HG03103 (cell line): ENCODE results near the gene PRKCQ.
"Not testable (repeated sequence)": the region's sequence is repeated elsewhere in the genome, so short reads cannot be mapped to it uniquely, and the experiment has no call there.

ENCODE experiments used
- ATAC-seq: cut with Tn5 transposase; IDR thresholded peaks from one replicate; pipeline ENCODE4 v1.9.1; 2021; ENCODE audit warnings: low read depth; ENCODE audit not compliant: unreplicated experiment

The PRKCQ gene

DNA sequence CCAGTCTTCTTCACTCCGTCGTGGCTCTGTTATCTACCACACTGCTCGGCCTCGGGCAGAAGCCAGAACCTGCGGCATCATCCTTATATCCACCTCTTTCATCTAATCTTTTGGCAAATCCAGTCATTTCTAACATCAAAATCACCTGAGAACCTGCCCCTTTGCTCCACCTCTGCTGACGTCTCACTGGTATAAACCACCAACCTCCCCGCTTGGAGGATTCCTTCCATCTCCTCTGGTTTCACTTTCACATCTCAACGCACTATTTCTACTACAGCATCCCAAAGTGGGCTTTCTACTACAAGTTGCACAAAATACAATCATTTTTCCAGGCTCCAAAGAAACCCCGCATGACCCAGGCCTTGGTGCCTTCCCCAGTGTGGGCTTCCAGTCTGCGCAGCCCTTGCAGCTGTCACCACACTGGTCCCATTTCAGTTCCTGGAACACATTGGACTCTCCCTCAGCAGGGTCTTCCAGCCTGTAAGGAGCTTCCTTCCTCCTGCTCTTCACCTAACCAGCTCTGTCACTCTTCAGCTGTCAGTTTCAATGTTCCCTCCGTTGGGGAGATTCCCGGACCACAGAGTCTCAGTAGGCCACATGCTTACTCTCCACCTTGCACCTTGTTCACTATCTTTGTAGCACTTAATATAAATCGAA is 85.0 kb downstream of the PRKCQ start:
- no peak for ATAC-seq

DNA sequence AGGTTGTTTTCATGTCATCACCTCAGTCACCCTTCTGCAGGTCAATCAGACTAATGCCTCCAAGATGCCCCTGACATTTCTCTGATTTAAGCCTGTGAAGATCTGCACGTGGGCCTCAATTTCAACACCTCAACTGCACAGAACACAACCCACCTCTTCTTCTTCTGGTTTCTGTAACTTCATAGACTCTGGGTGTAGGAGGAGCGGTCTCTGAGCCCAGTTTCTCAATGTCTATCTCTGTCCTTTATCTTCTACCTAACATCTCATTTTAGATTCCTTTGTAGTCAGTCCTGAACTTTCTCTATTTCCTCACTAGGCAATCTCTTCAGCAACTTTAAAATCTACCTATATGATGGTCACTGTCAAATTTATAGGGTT is 85.6 kb downstream of the PRKCQ start:
- ATAC-seq: no peak

DNA sequence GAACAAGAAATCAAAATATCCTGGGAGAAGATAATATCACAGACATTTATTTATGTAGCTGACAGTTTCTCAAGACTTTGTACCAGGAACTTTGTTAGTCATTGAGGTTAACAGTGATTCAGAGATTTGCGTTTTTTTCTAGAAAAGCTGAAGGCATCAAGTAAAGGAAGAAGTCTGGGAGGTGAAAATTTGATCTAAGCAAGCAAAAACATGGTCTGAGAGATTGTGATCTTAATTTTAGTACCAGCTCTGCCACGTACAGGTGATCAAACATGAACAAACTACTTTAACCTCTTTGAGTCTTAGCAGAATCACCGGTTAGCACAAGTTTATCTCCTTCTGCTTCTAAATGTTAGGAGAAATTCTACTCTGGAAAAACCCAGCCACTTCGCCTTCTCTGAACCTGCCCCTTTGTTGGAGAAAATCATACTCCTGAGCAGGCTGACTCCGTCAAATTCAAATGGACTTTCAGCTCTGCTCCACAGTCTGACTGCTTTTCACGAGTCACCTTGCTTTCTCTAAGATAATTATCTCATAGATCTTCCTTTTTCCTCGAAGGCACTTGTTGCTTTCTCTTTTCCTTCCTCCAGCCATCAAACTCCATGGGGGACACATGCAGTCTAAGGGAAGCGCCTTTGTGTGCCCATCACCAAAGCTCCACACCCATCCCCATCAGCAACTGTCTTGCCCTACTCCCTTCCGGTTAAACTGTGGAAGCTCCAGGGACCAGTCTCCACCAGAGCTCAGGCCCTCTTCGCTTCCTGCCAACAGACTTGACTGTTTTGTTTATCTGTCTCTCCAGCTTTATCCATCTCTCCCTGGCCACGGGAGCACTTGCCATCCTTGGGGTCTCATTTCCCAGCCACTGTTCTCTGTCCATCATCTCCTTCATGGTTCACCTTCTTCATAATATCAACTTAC is 86.3 kb downstream of the PRKCQ start:
- no peak for ATAC-seq

DNA sequence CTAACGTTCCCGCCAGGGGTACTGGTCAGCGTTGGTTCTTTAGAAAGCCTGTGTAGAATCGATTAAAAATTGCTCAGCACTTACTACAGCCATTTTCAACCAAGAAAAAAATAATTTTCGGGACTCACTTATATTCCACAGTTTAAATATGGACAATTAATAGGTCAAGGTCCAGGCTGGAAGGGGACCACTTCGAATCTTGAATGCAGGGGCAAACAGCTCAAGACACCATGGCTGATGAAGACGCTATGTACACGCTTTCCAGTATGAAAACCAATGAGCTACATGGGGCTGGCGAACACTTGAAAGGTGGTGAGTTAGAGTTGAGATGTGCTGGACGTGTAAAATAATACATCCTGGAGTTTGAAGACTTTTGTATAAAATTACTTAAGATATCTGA is 87.2 kb downstream of the PRKCQ start:
- ATAC-seq: no peak

DNA sequence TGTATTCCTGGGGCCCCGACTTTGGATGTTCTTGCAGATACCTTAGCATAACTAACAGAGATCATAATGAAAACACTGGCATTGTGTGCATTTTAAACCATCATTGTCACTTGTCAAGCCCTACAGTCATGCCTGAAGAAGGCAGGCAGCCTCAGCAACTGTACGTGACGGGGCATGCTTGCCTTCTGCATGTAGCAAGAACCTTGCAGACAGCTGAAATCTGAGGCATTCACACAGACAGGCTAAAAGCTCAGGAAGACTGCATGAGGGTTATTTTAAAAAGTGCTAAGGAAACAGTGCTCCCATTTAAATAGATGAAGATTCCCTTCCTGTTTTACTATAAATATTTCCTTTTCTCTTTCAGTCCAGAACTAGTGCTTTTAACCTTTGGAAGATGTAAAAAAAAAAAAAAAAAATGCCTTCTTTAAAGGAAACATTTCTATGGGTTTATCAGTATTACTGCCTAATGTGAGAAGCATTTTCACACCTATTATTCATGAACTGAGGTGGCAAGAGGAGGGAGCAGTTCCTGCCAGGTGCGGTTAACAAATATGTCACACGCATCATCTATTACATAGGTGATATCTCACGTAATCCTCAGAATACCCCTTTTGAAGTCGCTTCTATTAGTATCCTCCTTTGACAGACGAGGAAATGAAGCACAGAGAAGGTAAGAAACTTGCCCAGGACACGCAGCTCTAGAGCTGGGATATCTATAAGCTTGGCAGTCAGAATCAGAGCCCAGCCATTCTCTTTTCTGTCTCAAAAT is 88.1 kb downstream of the PRKCQ start:
- no peak for ATAC-seq

DNA sequence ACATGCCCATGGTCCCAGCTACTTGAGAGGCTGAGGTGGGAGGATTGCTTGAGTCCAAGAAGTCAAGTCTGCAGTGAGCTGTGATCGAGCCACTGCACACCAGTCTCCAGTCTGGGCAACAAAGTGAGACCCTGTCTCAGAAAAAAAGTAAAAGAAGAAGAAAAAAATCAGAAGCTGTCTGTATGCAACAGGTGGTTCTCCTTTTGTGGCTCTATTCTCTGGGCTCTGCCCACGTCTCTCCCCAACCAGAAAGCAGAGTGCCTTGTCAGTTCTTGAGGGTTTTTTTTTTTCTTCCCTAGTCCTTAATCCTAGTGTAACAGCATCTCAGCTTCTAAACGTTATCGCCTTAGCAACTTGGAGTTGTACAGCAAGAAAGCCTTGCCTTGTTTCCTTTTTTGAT is 89.5 kb downstream of the PRKCQ start:
- ATAC-seq: no peak

DNA sequence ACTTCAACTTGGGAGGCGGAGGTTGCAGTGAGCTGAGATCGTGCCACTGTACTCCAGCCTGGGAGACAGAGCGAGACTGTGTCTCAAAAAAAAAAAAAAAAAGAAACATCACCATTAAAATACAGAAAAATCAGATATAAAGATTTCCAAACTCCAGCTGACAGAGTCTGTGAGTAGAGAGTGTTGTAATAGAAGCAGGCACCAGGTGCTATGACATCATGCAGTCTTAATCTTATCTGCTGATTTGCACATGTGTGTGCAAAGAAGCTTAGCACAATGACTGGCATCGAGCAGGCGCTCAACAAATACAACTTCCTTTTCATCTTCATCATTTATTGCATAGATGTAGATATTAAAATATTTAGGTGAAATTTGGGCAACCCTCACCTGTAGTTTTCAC is 92.2 kb downstream of the PRKCQ start:
- no peak for ATAC-seq

DNA sequence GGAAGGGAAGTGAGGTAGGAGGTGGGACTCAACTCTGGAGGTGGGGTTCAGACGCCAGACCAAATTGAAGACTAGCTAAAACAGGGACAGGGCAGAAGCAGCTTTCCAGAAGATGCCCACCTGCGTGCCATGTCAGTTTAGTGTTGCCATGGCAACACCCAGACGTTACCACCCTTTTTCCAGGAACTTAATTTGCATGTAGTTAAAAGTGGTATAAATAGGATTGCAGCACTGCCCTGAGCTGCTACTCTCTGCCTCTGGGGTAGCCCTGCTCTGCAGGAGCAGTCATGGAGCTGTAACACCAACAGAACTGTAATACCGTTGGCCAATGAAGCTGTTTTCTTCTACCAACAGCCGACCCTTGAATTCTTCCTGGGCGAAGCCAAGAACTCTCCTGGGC is 93.8 kb downstream of the PRKCQ start:
- ATAC-seq: no peak

DNA sequence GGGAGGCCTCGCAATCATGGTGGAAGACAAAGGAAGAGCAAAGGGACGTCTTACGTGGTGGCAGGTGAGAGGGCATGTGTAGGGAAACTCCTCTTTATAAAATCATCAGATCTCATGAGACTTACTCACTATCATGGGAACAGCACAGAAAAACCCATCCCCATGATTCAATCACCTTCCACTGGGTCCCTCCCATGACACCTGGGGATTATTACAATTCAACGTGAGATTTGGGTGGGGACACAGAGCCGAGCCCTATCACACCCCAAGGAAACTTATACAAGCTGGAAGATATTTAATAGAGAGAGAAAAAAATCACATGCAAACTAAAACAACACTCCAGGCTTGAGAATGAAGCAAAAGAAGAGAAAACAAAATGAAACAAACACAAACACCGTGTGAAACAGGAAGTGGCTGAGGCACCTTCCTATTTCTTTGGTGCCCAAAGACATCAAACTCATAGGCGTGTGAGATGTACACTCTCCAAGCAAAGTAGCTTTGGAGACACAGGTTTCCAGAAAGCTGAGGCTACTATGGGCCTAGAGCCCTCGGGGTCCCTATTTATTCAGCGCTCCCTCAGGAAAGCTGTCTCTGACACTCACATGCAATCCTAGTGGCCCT is 97.2 kb downstream of the PRKCQ start:
- ATAC-seq: no peak

DNA sequence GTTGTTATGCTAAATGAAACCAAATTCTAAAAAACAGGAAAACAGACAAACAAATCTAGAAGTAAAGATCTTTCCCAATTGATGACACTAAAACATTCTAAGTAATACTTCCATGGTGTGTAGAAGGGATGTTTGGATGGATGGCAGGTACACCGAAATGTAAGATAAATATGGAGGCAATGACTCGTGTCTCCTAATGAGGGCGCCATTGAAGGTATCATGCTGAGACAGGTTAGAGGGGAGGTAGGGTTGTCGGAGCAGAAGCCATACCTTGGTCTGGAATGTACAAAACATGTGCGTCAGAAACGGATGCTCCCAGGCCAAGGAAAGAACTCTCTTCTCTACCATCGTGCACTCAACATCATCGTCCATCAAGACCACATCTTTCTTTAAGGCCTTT is 101.4 kb downstream of the PRKCQ start:
- no peak for ATAC-seq

DNA sequence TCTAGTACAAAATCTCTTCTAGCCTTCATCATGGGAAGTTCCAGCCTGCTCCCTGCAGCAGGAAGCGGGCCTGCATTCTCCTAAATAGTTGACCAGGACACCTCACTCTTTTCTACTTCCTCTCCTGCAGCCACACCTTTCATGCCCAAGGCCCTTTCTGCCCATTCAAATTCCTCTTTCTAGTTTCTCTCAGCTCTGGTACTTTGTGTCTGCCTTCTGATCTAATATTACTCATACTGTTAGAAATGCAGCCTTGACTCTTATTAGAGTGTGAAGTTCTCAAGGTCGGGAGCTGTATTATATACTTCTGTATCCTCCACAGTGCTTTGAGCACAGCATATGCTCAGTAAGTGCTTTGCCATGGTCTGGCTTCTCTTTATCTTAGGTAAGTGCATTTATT is 103.1 kb downstream of the PRKCQ start:
- no peak for ATAC-seq

DNA sequence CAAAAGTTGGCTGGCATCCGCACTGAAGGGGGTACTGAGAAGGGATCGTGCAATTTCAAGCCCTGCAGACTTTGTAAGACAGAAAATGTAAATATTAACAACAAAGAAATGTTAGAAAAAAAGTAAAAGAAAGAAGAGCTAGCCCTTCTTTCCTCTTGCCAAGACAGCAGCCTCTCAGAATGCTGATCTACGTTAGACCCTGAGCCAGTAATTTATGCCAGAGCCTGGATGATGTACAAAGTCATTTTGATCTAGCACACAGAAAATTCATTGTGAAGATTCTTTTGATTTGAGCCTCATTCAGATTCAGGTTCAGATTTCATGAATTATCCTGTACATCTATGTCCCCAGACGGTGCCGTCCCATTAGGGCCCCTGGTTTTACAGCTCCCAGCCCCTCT is 105.2 kb downstream of the PRKCQ start:
- no peak for ATAC-seq

DNA sequence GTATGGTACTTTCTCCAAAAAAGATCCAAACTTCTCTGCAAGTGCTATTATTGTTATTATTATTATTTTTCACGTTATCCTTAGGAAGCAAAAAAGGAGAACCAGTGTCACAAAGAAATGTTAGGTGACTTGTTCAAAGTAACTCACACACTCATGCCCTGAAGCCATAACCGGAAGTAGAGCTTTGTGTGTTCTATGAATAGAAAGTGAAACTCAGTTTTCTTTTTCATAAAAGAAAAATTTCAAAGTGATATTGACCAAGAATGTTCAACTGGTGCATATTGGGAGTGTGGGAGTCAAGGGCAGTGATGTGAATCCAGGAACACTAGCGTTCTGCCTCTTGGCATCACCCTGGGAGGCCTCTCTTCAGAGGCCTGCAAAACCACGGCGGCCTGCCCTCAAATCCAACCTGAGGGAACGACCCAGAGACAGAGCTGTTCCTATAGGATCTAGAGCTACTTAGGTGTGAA is 106.1 kb downstream of the PRKCQ start:
- ATAC-seq: peak; percentile 82

DNA sequence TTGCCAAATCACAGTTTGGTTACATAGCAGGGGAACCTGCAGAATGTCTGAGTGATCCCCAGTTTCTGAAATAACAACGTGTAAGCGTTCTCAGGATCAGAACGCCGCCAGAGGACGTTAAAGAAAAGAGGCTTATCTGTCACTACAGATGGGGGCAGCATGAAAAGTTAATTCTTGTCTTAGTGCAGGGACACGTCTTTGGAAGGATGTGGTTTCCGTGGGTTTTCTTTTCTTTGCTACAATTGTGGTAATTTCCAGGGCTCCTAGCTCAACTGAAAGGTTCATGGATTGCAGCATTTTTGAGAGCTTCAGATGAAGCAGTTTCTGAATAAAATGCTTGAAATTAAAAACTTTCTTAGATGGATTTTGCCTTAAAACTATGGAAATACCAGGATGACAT is 106.6 kb downstream of the PRKCQ start:
- ATAC-seq: no peak

DNA sequence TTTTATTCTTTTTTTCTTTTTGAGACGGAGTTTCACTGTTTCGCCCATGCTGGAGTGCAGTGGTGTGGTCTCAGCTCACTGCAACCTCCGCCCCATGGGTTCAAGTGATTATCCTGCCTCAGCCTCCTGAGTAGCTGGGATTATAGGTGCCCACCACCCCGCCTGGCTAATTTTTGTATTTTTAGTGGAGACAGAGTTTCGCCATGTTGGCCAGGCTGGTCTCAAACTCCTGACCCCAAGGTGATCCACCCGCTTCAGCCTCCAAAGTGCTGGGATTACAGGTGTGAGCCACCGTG is 107.4 kb downstream of the PRKCQ start:
- ATAC-seq: not testable (repeated sequence)

DNA sequence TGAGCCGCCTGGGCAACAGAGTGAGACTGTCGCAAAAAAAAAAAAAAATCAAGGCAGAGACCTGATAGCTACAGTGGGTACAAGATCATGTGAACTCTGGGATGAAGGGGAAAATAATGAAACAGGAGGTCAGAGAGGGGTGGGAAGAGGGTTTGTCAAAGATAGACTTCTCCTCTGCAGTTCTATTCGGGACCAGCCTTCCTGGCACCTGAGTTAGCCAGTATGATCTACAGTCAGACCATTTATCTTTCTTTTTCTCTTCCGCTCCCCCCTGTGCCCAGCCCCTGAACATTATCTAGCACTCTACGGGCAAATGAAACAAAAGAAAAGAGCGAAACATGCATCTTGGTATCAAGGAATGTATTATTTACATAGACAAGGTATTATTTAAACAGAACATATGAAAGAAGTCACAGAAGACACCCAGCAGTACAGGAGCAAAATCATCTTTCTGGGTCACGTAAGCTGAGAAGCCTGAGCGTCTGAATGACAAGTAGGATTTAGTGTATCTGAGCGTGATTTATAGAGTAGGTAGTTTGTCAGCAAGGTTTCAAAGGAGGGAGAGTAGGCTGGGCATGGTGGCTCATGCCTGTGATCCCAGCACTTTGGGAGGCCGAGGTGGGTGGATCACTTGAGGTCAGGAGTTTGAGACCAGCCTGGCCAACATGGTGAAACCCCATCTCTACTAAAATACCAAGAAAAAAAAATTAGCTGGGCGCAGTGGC is 109.0 kb downstream of the PRKCQ start:
- no peak for ATAC-seq

DNA sequence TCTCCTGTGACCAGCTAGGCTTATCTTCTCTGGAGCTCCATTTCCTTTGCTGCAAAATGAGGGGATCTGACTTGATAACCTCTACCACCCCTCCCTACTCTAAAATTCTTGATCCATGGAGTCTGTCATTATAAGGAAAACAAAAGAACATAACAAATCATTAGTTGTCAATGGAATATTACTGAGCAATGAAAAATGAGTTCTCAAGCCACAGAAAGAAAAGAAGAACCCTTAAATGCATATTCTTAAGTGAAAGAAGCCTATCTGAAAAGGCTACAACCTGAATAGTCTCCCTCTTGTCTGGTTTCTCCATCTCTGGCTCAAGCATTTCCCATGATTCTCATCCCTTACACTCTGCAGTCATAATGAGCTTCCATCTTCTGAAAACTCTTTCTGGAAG is 110.4 kb downstream of the PRKCQ start:
- no peak for ATAC-seq

DNA sequence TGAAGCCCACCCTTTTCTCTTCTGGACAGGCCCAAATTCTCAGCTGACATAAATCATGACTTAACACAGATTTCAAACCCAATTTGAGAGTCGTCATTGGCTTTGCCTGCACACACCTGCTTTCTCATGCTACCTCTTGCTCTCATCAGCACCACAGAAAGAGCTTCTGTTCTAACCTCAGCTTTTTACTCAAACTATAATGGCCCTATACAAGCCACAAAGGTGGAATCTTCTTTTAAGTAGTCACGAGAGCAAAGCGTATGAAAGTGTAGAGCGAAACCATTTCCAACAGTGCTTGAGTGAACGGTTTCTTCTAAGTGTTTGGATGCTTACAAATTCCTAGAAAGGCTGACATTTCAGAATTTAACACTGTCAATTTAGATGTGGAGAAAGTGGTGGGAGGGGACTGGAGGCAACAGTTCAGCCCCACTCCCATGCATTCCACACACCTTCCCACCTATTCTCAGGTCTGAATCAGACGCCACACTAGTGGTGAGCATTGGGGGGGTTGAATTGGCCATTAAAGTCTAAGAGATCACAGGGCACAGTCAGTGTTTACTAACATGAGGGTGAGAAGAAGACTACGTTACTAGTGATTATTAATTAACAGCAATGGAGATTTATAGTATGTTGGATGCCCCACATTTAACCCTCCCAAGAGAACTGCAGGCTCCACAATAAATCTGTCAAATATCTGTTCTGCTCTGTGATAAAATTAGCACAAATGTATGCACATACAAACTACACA is 114.0 kb downstream of the PRKCQ start:
- ATAC-seq: no peak

DNA sequence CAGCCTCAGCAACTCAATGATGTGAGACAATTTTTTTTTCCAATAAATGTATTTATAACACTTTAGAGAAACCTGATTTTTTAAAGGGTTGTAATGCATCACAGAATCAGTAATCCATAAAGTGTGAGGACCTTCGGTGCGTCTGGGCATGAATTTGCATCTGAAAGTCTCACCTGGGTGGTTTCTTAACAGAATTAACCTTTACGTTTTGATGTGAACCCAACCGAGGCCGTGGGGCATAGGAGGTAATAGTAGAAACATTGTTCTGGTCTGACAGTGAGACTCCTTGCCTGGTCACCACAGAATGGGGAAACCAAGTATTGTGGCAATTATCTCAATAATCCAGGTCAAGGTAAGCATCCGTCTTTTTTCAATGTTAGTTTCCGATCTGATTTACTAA is 114.6 kb downstream of the PRKCQ start:
- ATAC-seq: no peak
